ENCODE results near the gene ERFE.

DNA sequence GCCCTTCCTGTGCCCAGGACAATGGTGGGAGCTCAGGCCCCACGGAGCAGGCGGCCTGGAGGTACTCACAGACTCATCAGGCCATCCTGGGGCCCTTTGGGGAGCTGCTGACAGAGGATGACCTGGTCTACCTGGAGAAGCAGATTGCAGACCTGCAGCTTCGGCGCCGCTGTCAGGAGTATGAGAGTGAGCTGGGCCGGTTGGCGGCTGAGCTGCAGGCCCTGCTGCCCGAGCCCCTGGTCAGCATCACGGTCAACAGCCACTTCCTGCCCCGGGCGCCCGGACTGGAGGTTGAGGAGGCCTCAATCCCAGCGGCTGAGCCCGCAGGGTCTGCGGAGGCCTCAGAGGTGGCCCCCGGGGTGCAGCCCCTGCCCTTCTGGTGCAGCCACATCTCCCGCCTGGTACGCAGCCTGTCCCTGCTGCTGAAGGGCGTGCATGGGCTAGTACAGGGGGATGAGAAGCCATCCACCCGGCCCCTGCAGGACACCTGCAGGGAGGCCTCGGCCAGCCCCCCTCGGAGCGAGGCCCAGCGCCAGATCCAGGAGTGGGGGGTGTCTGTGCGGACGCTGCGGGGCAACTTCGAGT lies 28.6 kb upstream of the ERFE start:
- TF ChIP-seq, protein P1, sequence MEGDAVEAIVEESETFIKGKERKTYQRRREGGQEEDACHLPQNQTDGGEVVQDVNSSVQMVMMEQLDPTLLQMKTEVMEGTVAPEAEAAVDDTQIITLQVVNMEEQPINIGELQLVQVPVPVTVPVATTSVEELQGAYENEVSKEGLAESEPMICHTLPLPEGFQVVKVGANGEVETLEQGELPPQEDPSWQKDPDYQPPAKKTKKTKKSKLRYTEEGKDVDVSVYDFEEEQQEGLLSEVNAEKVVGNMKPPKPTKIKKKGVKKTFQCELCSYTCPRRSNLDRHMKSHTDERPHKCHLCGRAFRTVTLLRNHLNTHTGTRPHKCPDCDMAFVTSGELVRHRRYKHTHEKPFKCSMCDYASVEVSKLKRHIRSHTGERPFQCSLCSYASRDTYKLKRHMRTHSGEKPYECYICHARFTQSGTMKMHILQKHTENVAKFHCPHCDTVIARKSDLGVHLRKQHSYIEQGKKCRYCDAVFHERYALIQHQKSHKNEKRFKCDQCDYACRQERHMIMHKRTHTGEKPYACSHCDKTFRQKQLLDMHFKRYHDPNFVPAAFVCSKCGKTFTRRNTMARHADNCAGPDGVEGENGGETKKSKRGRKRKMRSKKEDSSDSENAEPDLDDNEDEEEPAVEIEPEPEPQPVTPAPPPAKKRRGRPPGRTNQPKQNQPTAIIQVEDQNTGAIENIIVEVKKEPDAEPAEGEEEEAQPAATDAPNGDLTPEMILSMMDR (IDR thresholded peaks at IDR 0.05) = no peak
- no peak for TF ChIP-seq POLR2A (IDR thresholded peaks at IDR 0.05)
